ENCODE measurements around the gene GRM4. TPM values are rescaled to one million over a fixed set of nuclear protein-coding genes. Genes with fewer than 3 reads are reported as not detected.

GRM4 gene
- total RNA-seq, 1 donor = not detected

DNA sequence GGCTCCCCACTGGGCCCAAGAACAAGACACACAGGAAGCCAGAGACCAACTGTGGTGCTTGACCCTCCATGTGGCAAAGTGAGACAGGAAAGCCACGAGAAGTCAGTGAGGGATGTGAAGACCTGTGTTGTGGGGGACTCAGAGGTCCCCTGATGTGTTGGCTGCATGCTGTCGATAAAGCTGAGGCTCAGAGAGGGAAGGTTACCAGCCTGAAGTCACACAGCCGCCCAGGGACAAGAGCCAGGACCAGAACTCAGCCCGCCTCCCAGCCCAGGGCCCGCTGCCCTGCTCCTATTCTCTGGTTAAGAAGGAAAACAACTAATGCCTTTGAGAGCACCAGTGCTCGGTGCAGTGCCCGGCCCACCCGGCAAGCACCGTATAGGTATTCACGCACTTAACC lies 63.5 kb downstream of the GRM4 start:
- TF ChIP-seq, protein P1, sequence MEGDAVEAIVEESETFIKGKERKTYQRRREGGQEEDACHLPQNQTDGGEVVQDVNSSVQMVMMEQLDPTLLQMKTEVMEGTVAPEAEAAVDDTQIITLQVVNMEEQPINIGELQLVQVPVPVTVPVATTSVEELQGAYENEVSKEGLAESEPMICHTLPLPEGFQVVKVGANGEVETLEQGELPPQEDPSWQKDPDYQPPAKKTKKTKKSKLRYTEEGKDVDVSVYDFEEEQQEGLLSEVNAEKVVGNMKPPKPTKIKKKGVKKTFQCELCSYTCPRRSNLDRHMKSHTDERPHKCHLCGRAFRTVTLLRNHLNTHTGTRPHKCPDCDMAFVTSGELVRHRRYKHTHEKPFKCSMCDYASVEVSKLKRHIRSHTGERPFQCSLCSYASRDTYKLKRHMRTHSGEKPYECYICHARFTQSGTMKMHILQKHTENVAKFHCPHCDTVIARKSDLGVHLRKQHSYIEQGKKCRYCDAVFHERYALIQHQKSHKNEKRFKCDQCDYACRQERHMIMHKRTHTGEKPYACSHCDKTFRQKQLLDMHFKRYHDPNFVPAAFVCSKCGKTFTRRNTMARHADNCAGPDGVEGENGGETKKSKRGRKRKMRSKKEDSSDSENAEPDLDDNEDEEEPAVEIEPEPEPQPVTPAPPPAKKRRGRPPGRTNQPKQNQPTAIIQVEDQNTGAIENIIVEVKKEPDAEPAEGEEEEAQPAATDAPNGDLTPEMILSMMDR (IDR thresholded peaks at IDR 0.05; ENCODE audit: insufficient read depth, low read length) = no peak

DNA sequence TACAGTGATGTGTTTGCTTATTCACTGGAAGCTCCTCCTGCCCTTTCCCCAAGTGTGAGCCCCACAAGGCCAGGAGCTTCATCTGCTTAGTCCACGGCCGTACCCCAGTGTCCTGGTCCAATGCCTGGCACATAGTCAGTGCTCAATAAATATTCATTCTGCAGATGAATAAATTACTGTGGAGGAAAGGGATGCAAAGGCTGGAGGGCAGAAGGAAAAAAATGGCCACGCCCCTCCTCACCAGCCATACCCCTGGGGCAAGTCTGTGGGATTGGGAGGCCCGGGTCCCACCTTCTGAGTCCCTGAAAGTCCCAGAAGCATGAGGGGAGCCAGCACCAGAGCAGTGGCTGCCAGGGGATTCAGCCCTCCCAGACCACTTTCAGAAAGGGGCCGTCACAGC lies 65.5 kb downstream of the GRM4 start:
- no peak overlapping the region for H3K4me3 ChIP-seq (ENCODE audit: low read depth, low read length)
- DNase-seq (ENCODE audit: low read depth) = no peak
- TF ChIP-seq, protein P1 (IDR thresholded peaks at IDR 0.05; ENCODE audit: insufficient read depth, low read length) = no peak

More for the DNA sequence above, 63.5 kb downstream of the GRM4 start:
- no peak for DNase-seq (ENCODE audit: low read depth)
- H3K4me3 ChIP-seq (ENCODE audit: low read depth, low read length) = no peak overlapping the region

DNA sequence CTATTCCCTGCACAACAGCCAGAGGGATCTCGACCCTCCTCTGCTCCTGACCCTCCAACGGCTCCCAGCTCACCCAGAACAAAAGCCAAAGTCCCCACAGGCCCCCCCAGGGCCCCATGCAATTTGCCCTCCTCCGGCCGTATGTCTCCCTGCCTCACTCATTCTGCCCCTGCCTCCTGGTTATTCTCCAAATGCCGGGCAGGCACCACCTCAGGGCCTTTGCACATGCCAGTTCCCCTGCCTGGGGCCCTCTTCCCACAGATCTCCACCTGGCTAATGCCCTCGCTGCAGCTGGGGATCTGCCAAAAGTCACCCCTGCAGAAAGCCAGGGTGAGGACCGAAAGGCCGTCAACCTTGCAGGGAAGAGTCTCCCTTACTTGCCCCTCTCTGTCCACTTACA lies 66.0 kb downstream of the GRM4 start:
- H3K4me3 ChIP-seq (ENCODE audit: low read depth, low read length) = no peak overlapping the region
- TF ChIP-seq, protein P1 (IDR thresholded peaks at IDR 0.05; ENCODE audit: insufficient read depth, low read length) = no peak
- DNase-seq (ENCODE audit: low read depth) = no peak

DNA sequence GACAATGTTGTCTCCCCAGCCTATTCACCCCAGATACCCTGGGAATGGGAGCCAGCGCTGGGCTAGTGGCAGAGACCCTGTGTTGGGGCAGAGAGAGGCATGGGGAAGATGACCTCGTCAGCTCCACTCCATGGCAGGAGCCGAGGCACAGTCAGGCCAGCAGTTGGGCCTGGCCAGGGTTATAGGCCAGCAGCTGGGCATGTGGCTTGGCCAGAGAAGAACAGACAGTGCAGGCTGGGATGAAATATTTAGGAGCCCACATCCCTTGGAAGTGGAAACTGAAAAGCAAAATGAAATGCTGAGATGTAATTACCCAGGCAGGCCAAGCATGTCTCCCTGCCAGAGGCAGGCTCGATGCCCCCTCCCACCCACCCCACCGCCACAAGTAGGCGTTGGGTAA lies 70.0 kb downstream of the GRM4 start:
- no peak overlapping the region for H3K4me3 ChIP-seq (ENCODE audit: low read depth, low read length)
- no peak for DNase-seq (ENCODE audit: low read depth)
- TF ChIP-seq, protein P1 (IDR thresholded peaks at IDR 0.05; ENCODE audit: insufficient read depth, low read length) = no peak

DNA sequence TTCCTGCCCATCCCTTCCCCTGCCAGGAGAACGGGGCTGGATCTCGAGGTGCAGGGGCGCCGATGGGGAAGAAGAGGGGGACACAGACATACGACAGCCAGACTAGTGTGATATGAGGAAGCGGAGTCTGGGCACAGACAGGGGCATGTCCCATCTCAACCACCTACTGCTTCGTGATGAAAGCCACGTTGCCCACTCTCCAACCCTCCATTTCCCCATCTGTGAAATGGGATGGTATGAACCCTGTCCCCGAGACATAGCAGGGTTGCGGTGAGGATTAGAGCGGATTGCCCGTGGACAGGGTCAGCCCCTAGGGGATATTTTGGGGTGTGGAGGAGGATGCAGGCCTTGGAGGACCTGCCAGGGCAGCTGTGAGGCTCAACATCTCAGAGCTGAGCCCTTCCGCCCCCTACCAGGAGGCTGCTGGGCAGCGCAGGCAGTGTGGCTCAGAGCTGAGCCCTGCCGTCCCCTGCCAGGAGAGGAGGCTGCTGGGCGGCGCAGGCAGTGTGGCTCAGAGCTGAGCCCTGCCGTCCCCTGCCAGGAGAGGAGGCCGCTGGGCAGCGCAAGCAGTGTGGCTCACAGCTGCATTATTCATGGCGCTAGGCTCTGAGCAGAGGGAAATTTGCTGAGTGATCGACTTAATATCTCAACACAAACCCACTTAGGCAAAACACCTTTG lies 71.7 kb downstream of the GRM4 start:
- DNase-seq (ENCODE audit: low read depth) = no peak
- TF ChIP-seq, protein P1 (IDR thresholded peaks at IDR 0.05; ENCODE audit: insufficient read depth, low read length) = no peak
- H3K4me3 ChIP-seq (ENCODE audit: low read depth, low read length) = no peak overlapping the region

DNA sequence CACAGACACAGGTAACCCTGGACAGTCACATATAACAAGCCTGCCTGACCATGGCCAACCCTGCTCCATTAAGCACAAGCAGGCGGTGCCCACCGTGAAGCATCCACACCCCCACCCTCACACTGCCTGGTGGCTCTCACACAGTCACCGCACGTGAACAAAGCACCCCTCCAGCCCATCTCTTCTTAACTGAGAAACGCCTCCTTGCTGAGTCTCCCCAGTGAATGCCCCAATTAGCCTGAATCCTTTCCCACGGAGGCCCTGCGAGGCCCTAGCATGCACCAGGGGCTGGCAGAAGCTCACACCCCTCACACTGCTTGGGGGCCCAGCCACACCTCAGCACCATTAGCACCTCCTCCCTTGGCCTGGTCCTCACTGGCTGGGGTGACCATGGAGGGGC lies 72.3 kb downstream of the GRM4 start:
- H3K4me3 ChIP-seq (ENCODE audit: low read depth, low read length) = no peak overlapping the region
- DNase-seq (ENCODE audit: low read depth) = no peak
- TF ChIP-seq, protein P1 (IDR thresholded peaks at IDR 0.05; ENCODE audit: insufficient read depth, low read length) = no peak

DNA sequence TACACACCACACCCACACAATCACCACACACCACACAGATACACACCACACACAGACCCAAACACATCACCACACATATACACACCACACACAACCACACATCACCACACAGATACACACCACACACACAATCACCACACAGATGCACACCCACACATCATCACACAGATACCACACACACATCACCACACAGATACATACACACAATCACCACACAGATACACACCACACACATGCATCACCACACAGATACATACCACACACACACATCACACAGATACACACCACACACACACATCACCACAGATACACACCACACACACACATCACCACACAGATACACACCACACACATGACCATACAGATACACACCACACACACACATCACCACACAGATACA lies 73.2 kb downstream of the GRM4 start:
- no peak for DNase-seq (ENCODE audit: low read depth)
- no peak overlapping the region for H3K4me3 ChIP-seq (ENCODE audit: low read depth, low read length)
- TF ChIP-seq, protein P1 (IDR thresholded peaks at IDR 0.05; ENCODE audit: insufficient read depth, low read length) = no peak

Data from fibroblast of the aortic adventitia (primary cell).